ENCODE results near the gene IDS. TPM values are rescaled to one million over a fixed set of nuclear protein-coding genes. Genes with fewer than 3 reads are reported as not detected.
"Not testable (repeated sequence)": the region's sequence is repeated elsewhere in the genome, so short reads cannot be mapped to it uniquely, and the experiment has no call there.

The IDS gene
- total RNA-seq, 1 donor from 2014 or later, result 46.6 TPM

GRCh38 chrX:149539283-149540130, 34.4 kb upstream of the IDS start:
- Mint-ChIP-seq H3K27me3 (ENCODE audit: insufficient read depth) (no peaks in the 10 kb centered on the region), H3K4me1 (ENCODE audit: low read depth) (peaks cover 7% of the 10 kb centered on the region), H3K36me3 (ENCODE audit: low read depth) (peaks cover 9% of the 10 kb centered on the region), H3K27ac (peak overlapping the region; percentile 91), H3K4me3 (peak overlapping the region; percentile 92), H3K9me3 (no peaks in the 10 kb centered on the region)
- intact Hi-C loops (cut with micrococcal nuclease), result loop anchor here (2.0 kb wide), 1 partner anchor 35 kb away; the partner anchor contains the start of gene IDS
- peak; percentile 82 for DNase-seq (ENCODE audit: low spot score)

GRCh38 chrX:149537474-149537873, 32.4 kb upstream of the IDS start:
- H3K36me3 Mint-ChIP-seq (ENCODE audit: low read depth), result peaks cover 11% of the 10 kb centered on the region
- H3K4me3 Mint-ChIP-seq; H3K4me1 Mint-ChIP-seq (ENCODE audit: low read depth); intact Hi-C loops (cut with micrococcal nuclease); H3K9me3 Mint-ChIP-seq; H3K27me3 Mint-ChIP-seq (ENCODE audit: insufficient read depth); H3K27ac Mint-ChIP-seq; DNase-seq (ENCODE audit: low spot score): not testable (repeated sequence)

GRCh38 chrX:149534926-149535602, 30.0 kb upstream of the IDS start:
- intact Hi-C loops (cut with micrococcal nuclease); DNase-seq (ENCODE audit: low spot score); H3K27ac Mint-ChIP-seq; H3K27me3 Mint-ChIP-seq (ENCODE audit: insufficient read depth); H3K9me3 Mint-ChIP-seq; H3K4me3 Mint-ChIP-seq: not testable (repeated sequence)
- H3K36me3 Mint-ChIP-seq (ENCODE audit: low read depth), result peaks cover 19% of the 10 kb centered on the region
- peaks cover 13% of the 10 kb centered on the region for H3K4me1 Mint-ChIP-seq (ENCODE audit: low read depth)

GRCh38 chrX:149533999-149534398, 28.9 kb upstream of the IDS start:
- DNase-seq (ENCODE audit: low spot score); H3K9me3 Mint-ChIP-seq; H3K27me3 Mint-ChIP-seq (ENCODE audit: insufficient read depth); H3K4me1 Mint-ChIP-seq (ENCODE audit: low read depth); intact Hi-C loops (cut with micrococcal nuclease); H3K27ac Mint-ChIP-seq; H3K4me3 Mint-ChIP-seq: not testable (repeated sequence)
- H3K36me3 Mint-ChIP-seq (ENCODE audit: low read depth), result peaks cover 27% of the 10 kb centered on the region

- intact Hi-C loops (cut with micrococcal nuclease); DNase-seq (ENCODE audit: low spot score); H3K9me3 Mint-ChIP-seq; H3K27me3 Mint-ChIP-seq (ENCODE audit: insufficient read depth); H3K27ac Mint-ChIP-seq; H3K4me3 Mint-ChIP-seq: not testable (repeated sequence)
- peaks cover 11% of the 10 kb centered on the region for H3K4me1 Mint-ChIP-seq (ENCODE audit: low read depth)
- peaks cover 27% of the 10 kb centered on the region for H3K36me3 Mint-ChIP-seq (ENCODE audit: low read depth)
Observed at GRCh38 chrX:149532868-149533267, 27.8 kb upstream of the IDS start.

GRCh38 chrX:149531599-149531998, 26.5 kb upstream of the IDS start:
- Mint-ChIP-seq H3K27me3 (ENCODE audit: insufficient read depth) (no peaks in the 10 kb centered on the region), H3K9me3 (no peaks in the 10 kb centered on the region), H3K4me1 (ENCODE audit: low read depth) (peaks cover 15% of the 10 kb centered on the region), H3K4me3 (no peak overlapping the region), H3K27ac (peak overlapping the region; percentile 34), H3K36me3 (ENCODE audit: low read depth) (peaks cover 29% of the 10 kb centered on the region)
- intact Hi-C loops (cut with micrococcal nuclease), result no loop called here
- DNase-seq (ENCODE audit: low spot score), result no peak

GRCh38 chrX:149528381-149528780, 23.3 kb upstream of the IDS start:
- H3K27ac Mint-ChIP-seq, result peak overlapping the region; percentile 29
- H3K9me3 Mint-ChIP-seq, result no peaks in the 10 kb centered on the region
- H3K4me1 Mint-ChIP-seq (ENCODE audit: low read depth), result peaks cover 15% of the 10 kb centered on the region
- DNase-seq (ENCODE audit: low spot score), result no peak
- intact Hi-C loops (cut with micrococcal nuclease), result no loop called here
- no peaks in the 10 kb centered on the region for H3K27me3 Mint-ChIP-seq (ENCODE audit: insufficient read depth)
- H3K36me3 Mint-ChIP-seq (ENCODE audit: low read depth), result peaks cover 21% of the 10 kb centered on the region
- H3K4me3 Mint-ChIP-seq, result no peak overlapping the region

GRCh38 chrX:149527705-149528104, 22.6 kb upstream of the IDS start:
- no peaks in the 10 kb centered on the region for H3K27me3 Mint-ChIP-seq (ENCODE audit: insufficient read depth)
- H3K9me3 Mint-ChIP-seq, result no peaks in the 10 kb centered on the region
- H3K36me3 Mint-ChIP-seq (ENCODE audit: low read depth), result peaks cover 21% of the 10 kb centered on the region
- peak overlapping the region; percentile 74 for H3K27ac Mint-ChIP-seq
- intact Hi-C loops (cut with micrococcal nuclease), result loop anchor here (1.0 to 2.0 kb wide), 3 partner anchors 15 to 103 kb away; partner anchors contain the start of genes IDS and TMEM185A
- H3K4me3 Mint-ChIP-seq, result no peak overlapping the region
- peaks cover 19% of the 10 kb centered on the region for H3K4me1 Mint-ChIP-seq (ENCODE audit: low read depth)
- DNase-seq (ENCODE audit: low spot score), result no peak

GRCh38 chrX:149526318-149527033, 21.4 kb upstream of the IDS start:
- peak overlapping the region; percentile 89 for H3K27ac Mint-ChIP-seq
- intact Hi-C loops (cut with micrococcal nuclease), result loop anchor here (1.0 to 2.0 kb wide), 3 partner anchors 14 to 104 kb away; partner anchors contain the start of genes IDS and TMEM185A
- peaks cover 23% of the 10 kb centered on the region for H3K4me1 Mint-ChIP-seq (ENCODE audit: low read depth)
- H3K36me3 Mint-ChIP-seq (ENCODE audit: low read depth), result peaks cover 14% of the 10 kb centered on the region
- not testable (repeated sequence) for DNase-seq (ENCODE audit: low spot score); H3K27me3 Mint-ChIP-seq (ENCODE audit: insufficient read depth); H3K9me3 Mint-ChIP-seq; H3K4me3 Mint-ChIP-seq

- H3K27me3 Mint-ChIP-seq (ENCODE audit: insufficient read depth); DNase-seq (ENCODE audit: low spot score); H3K9me3 Mint-ChIP-seq; H3K4me3 Mint-ChIP-seq: not testable (repeated sequence)
- Mint-ChIP-seq H3K4me1 (ENCODE audit: low read depth) (peaks cover 29% of the 10 kb centered on the region), H3K27ac (peak overlapping the region; percentile 89), H3K36me3 (ENCODE audit: low read depth) (peaks cover 10% of the 10 kb centered on the region)
- intact Hi-C loops (cut with micrococcal nuclease), result loop anchor here (2.0 kb wide), 2 partner anchors 13 to 105 kb away; partner anchors contain the start of gene TMEM185A
Observed at GRCh38 chrX:149525903-149526302, 20.8 kb upstream of the IDS start.

- Mint-ChIP-seq H3K27ac (peak overlapping the region; percentile 89), H3K4me1 (ENCODE audit: low read depth) (peaks cover 34% of the 10 kb centered on the region)
- H3K9me3 Mint-ChIP-seq; intact Hi-C loops (cut with micrococcal nuclease); H3K27me3 Mint-ChIP-seq (ENCODE audit: insufficient read depth); H3K4me3 Mint-ChIP-seq; H3K36me3 Mint-ChIP-seq (ENCODE audit: low read depth): not testable (repeated sequence)
- DNase-seq (ENCODE audit: low spot score), result peak; percentile 62
Observed at GRCh38 chrX:149525389-149525788, 20.3 kb upstream of the IDS start.

- no peak for DNase-seq (ENCODE audit: low spot score)
- H3K4me3 Mint-ChIP-seq, result no peak overlapping the region
- intact Hi-C loops (cut with micrococcal nuclease), result loop anchor here (5.0 kb wide), 1 partner anchor 309 kb away; no protein-coding TSS in a partner anchor
- H3K27me3 Mint-ChIP-seq (ENCODE audit: insufficient read depth), result no peaks in the 10 kb centered on the region
- H3K4me1 Mint-ChIP-seq (ENCODE audit: low read depth), result peaks cover 45% of the 10 kb centered on the region
- peaks cover 2% of the 10 kb centered on the region for H3K36me3 Mint-ChIP-seq (ENCODE audit: low read depth)
- H3K9me3 Mint-ChIP-seq, result no peaks in the 10 kb centered on the region
- no peak overlapping the region for H3K27ac Mint-ChIP-seq
Observed at GRCh38 chrX:149522916-149523315, 17.8 kb upstream of the IDS start.
